Activated CD8-positive, alpha-beta T cell treated with anti-CD3 and anti-CD28 coated beads for 36 hours (primary cell): ENCODE data around the gene NSUN7. TPM values are rescaled to one million over a fixed set of nuclear protein-coding genes. Genes with fewer than 3 reads are reported as not detected.

Experiments
- ATAC-seq: fragments of 200-7000 bp; cut with Tn5 transposase; one replicate; pipeline ENCODE4 v1.10.0; 2021; ENCODE audit warnings: mild to moderate bottlenecking, moderate library complexity
- CTCF ChIA-PET: fragments of 350-600 bp; sonication (Branson Sonifier 250); formaldehyde crosslinking; loops from one replicate; lab custom pipeline; 2021; ENCODE audit warnings: antibody characterized with exemption; lab: Charles Lee
- POLR2A ChIA-PET: fragments of 350-600 bp; sonication (Branson Sonifier 250); formaldehyde crosslinking; loops from one replicate; lab custom pipeline; 2021; ENCODE audit warnings: antibody characterized with exemption; lab: Charles Lee
- DNase-seq: peaks from one replicate; pipeline ENCODE4 v3.0.0-alpha.2; 2020
- H3K27ac Mint-ChIP-seq: one replicate; pipeline ENCODE4 v1.8.0; 2021; ENCODE audit warnings: mild to moderate bottlenecking, mixed read lengths
- H3K27me3 Mint-ChIP-seq: one replicate; pipeline ENCODE4 v1.8.0; 2021; ENCODE audit warnings: mixed read lengths
- H3K36me3 Mint-ChIP-seq: one replicate; pipeline ENCODE4 v1.8.0; 2021; ENCODE audit warnings: low read depth, mixed read lengths
- H3K4me1 Mint-ChIP-seq: one replicate; pipeline ENCODE4 v1.8.0; 2021; ENCODE audit warnings: low read depth, mixed read lengths
- H3K4me3 Mint-ChIP-seq: one replicate; pipeline ENCODE4 v1.8.0; 2021; ENCODE audit warnings: mild to moderate bottlenecking, moderate library complexity, mixed read lengths
- H3K9me3 Mint-ChIP-seq: one replicate; pipeline ENCODE4 v1.8.0; 2021; ENCODE audit warnings: mixed read lengths
- CTCF ChIP-seq: fragments of 200-600 bp; IDR thresholded peaks from one replicate; pipeline ENCODE4 v1.8.0; 2022; ENCODE audit warnings: antibody characterized with exemption, mild to moderate bottlenecking
- intact Hi-C: fragments of 100-400 bp; cut with micrococcal nuclease; formaldehyde crosslinking; loops from one replicate; pipeline ENCODE4 v1.10.0; 2022
- total RNA-seq, 2 experiments: library from RNA; stranded (reverse); gene quantifications; one replicate each; pipeline ENCODE4 v1.2.3, GENCODE V29; 2021

The NSUN7 gene
- total RNA-seq, 2 experiments from 2014 or later = 0.20 to 0.22 TPM

- ChIA-PET POLR2A (no interaction called here), CTCF (no interaction called here)
- Mint-ChIP-seq H3K36me3 (no peaks in the 10 kb centered on the region), H3K27me3 (peaks cover 7% of the 10 kb centered on the region), H3K27ac (no peak overlapping the region), H3K4me3 (no peak overlapping the region), H3K4me1 (no peaks in the 10 kb centered on the region), H3K9me3 (no peaks in the 10 kb centered on the region)
- ATAC-seq (no peak), DNase-seq (no peak)
- TF ChIP-seq CTCF = no peak
- intact Hi-C loops = no loop called here
Observed at GRCh38 chr4:40785727-40786126, 36.0 kb downstream of the NSUN7 start.

GRCh38 chr4:40788331-40788730 lies 38.6 kb downstream of the NSUN7 start:
- H3K4me1 Mint-ChIP-seq = no peaks in the 10 kb centered on the region
- H3K36me3 Mint-ChIP-seq = no peaks in the 10 kb centered on the region
- no peaks in the 10 kb centered on the region for H3K9me3 Mint-ChIP-seq
- intact Hi-C loops = no loop called here
- ATAC-seq (no peak), DNase-seq (no peak)
- TF ChIP-seq CTCF = no peak
- POLR2A ChIA-PET = no interaction called here
- CTCF ChIA-PET = no interaction called here
- H3K27ac Mint-ChIP-seq = no peak overlapping the region
- H3K27me3 Mint-ChIP-seq = peaks cover 5% of the 10 kb centered on the region
- H3K4me3 Mint-ChIP-seq = no peak overlapping the region

- ATAC-seq (no peak), DNase-seq (no peak)
- Mint-ChIP-seq H3K36me3 (no peaks in the 10 kb centered on the region), H3K4me1 (no peaks in the 10 kb centered on the region), H3K27ac (no peak overlapping the region), H3K27me3 (peaks cover 5% of the 10 kb centered on the region), H3K4me3 (no peak overlapping the region), H3K9me3 (no peaks in the 10 kb centered on the region)
- TF ChIP-seq CTCF = no peak
- intact Hi-C loops = no loop called here
- ChIA-PET CTCF (no interaction called here), POLR2A (no interaction called here)
Observed at GRCh38 chr4:40789031-40789430, 39.3 kb downstream of the NSUN7 start.

GRCh38 chr4:40789771-40790170 lies 40.0 kb downstream of the NSUN7 start:
- Mint-ChIP-seq H3K27ac (no peak overlapping the region), H3K9me3 (no peaks in the 10 kb centered on the region), H3K4me3 (no peak overlapping the region), H3K27me3 (peaks cover 3% of the 10 kb centered on the region), H3K4me1 (no peaks in the 10 kb centered on the region), H3K36me3 (no peaks in the 10 kb centered on the region)
- POLR2A ChIA-PET = no interaction called here
- intact Hi-C loops = no loop called here
- DNase-seq (no peak), ATAC-seq (no peak)
- CTCF ChIA-PET = no interaction called here
- TF ChIP-seq CTCF = no peak

- H3K9me3 Mint-ChIP-seq = no peaks in the 10 kb centered on the region
Observed at GRCh38 chr4:40800064-40800463, 50.3 kb downstream of the NSUN7 start.

More at GRCh38 chr4:40800064-40800463, 50.3 kb downstream of the NSUN7 start:
- Mint-ChIP-seq H3K27me3 (peaks cover 2% of the 10 kb centered on the region), H3K27ac (no peak overlapping the region), H3K36me3 (no peaks in the 10 kb centered on the region), H3K4me3 (no peak overlapping the region), H3K4me1 (no peaks in the 10 kb centered on the region)
- ChIA-PET CTCF (no interaction called here), POLR2A (interaction anchor here (0.6 kb wide), 1 partner anchor 37 kb away, joined by 3 read pairs; no protein-coding TSS in a partner anchor)
- DNase-seq = no peak
- TF ChIP-seq CTCF = no peak
- no peak for ATAC-seq
- intact Hi-C loops = no loop called here
